Breast epithelium (tissue), 4 donors: ENCODE results near the gene CCDC51. TPM values are rescaled to one million over a fixed set of nuclear protein-coding genes. Genes with fewer than 3 reads are reported as not detected.

ENCODE experiments used
- DNase-seq, 2 donors: peaks; one replicate each; pipeline ENCODE4 v3.0.0-alpha.2; 2019; ENCODE audit warnings: low spot score in 2 of 2
- H3K27ac ChIP-seq, 2 donors: fragments of 200-600 bp; sonication (generic) in 1 of 2; one replicate each; pipeline ENCODE4 v1.5.1; 2016 to 2019; ENCODE audit warnings: mild to moderate bottlenecking in 1 of 2
- H3K27me3 ChIP-seq, 2 donors: fragments of 200-600 bp; sonication (generic) in 1 of 2; one replicate each; pipeline versions ENCODE4 v1.5.1 to v1.6.0; 2017 to 2019; ENCODE audit warnings: control low read depth in 1 of 2, mild to moderate bottlenecking in 1 of 2
- H3K36me3 ChIP-seq: fragments of 200-600 bp; one replicate; pipeline ENCODE4 v1.5.1; 2019
- H3K4me1 ChIP-seq, 2 donors: fragments of 200-600 bp; sonication (generic); one replicate each; pipeline ENCODE4 v1.5.1; 2016 to 2019; ENCODE audit warnings: control low read depth in 1 of 2
- H3K4me3 ChIP-seq, 3 donors: fragments of 200-600 bp; sonication (generic); 1 replicate in 2 of 3; 2 replicates in 1 of 3; pipeline ENCODE4 v1.5.1; 2016 to 2019; ENCODE audit warnings: mild to moderate bottlenecking in 3 of 3, moderate library complexity in 2 of 3
- H3K9me3 ChIP-seq, 2 donors: fragments of 200-600 bp; sonication (generic) in 1 of 2; one replicate each; pipeline ENCODE4 v1.5.1; 2016 to 2019; ENCODE audit warnings: control low read depth in 1 of 2
- POLR2A ChIP-seq: fragments of 450-650 bp; IDR thresholded peaks from one replicate; pipeline ENCODE4 v1.6.1; 2016; ENCODE audit warnings: antibody characterized with exemption, mild to moderate bottlenecking, moderate library complexity
- POLR2AphosphoS5 ChIP-seq, 3 donors: sonication (generic); formaldehyde crosslinking; IDR thresholded peaks; one replicate each; pipeline ENCODE4 v1.6.1; 2017; ENCODE audit warnings: antibody characterized with exemption in 3 of 3
- intact Hi-C: fragments of 100-400 bp; cut with DNase I; formaldehyde crosslinking; loops from one replicate; pipeline ENCODE4 v1.15.1; 2023; ENCODE audit warnings: low total_unique reads
- total RNA-seq, 3 donors: library from RNA; depleted of rRNA; stranded (reverse); fragments of >200 nt; gene quantifications; one replicate each; pipeline ENCODE4 v1.1.0, GENCODE V29; 2016
- TF ChIP-seq, protein P1 (sequence below), 3 donors: fragments of 450-650 bp; IDR thresholded peaks; one replicate each; pipeline ENCODE4 v1.5.1; 2016 to 2017; ENCODE audit warnings: antibody characterized with exemption in 3 of 3, mild to moderate bottlenecking in 3 of 3, moderate library complexity in 3 of 3

Gene CCDC51
- total RNA-seq, 3 donors from 2014 or later, result 12.5 to 14.7 (median 13.9) TPM

DNA sequence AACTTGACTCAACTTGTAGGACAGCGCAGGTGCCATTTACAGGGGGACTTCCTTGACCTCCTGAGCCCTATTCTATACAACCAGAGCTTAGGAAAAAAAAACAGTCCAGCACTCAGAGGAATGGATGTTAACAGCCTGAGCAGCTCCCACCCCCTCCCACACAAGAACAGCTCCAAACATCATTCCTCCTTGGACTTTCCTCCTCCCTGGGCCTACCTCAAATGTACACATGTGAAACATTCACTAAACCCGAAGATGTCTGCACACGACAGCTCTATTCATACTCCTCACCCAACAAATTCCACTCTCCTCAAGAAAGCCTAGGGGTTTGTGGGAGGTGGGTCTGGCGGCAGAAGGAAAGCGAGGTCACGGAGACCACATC lies 6.1 kb upstream of the CCDC51 start:
- DNase-seq, result no peak
- TF ChIP-seq, protein P1, sequence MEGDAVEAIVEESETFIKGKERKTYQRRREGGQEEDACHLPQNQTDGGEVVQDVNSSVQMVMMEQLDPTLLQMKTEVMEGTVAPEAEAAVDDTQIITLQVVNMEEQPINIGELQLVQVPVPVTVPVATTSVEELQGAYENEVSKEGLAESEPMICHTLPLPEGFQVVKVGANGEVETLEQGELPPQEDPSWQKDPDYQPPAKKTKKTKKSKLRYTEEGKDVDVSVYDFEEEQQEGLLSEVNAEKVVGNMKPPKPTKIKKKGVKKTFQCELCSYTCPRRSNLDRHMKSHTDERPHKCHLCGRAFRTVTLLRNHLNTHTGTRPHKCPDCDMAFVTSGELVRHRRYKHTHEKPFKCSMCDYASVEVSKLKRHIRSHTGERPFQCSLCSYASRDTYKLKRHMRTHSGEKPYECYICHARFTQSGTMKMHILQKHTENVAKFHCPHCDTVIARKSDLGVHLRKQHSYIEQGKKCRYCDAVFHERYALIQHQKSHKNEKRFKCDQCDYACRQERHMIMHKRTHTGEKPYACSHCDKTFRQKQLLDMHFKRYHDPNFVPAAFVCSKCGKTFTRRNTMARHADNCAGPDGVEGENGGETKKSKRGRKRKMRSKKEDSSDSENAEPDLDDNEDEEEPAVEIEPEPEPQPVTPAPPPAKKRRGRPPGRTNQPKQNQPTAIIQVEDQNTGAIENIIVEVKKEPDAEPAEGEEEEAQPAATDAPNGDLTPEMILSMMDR (IDR thresholded peaks at IDR 0.05), result no peak
- no peak for TF ChIP-seq POLR2AphosphoS5 (IDR thresholded peaks at IDR 0.05)
- H3K36me3 ChIP-seq, result no peaks in the 10 kb centered on the region
- H3K27ac ChIP-seq, result peak overlapping the region; percentile 92 to 94
- H3K4me3 ChIP-seq, result peak overlapping the region; percentile 64 to 96 (median 91)
- no peaks in the 10 kb centered on the region for H3K9me3 ChIP-seq
- intact Hi-C loops, result no loop called here
- no peaks in the 10 kb centered on the region for H3K27me3 ChIP-seq
- H3K4me1 ChIP-seq, result peaks cover 7 to 9% of the 10 kb centered on the region in 2 donors

DNA sequence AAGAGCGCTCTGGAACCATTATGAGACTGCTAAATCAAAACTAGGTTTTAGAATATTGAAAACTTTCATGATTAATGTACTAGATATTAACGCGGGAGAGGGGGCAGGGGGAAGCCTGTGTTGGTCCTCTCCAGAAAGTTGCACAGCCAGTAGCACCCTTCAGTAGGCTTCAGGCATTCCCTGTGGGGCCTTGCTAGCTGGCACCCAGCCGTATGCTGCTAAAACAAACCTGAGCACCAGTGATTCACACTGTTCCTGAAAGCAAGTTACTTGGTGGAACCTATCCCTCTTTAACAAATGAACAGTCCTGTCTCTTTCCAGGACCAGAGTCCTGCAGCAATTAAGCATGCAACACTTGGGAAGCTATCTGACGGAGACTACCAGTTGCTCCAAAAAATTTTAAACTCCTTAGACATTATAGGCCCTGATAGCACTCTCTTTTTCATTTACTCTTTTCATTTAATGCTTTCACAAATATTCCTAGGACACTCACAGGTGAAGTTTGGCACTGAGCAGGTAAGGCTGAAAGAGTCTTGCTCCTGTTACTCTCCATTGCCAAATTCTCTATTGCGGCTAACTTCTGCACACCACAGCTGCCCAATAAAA lies 5.5 kb upstream of the CCDC51 start:
- DNase-seq, result no peak
- Histone ChIP-seq H3K9me3 (no peaks in the 10 kb centered on the region), H3K27me3 (no peaks in the 10 kb centered on the region), H3K4me3 (peak overlapping the region in 1 of 3 donors; percentile 91), H3K27ac (no peak overlapping the region), H3K36me3 (no peaks in the 10 kb centered on the region), H3K4me1 (peaks cover 7 to 9% of the 10 kb centered on the region in 2 donors)
- intact Hi-C loops, result no loop called here
- no peak for TF ChIP-seq POLR2AphosphoS5 (IDR thresholded peaks at IDR 0.05)

DNA sequence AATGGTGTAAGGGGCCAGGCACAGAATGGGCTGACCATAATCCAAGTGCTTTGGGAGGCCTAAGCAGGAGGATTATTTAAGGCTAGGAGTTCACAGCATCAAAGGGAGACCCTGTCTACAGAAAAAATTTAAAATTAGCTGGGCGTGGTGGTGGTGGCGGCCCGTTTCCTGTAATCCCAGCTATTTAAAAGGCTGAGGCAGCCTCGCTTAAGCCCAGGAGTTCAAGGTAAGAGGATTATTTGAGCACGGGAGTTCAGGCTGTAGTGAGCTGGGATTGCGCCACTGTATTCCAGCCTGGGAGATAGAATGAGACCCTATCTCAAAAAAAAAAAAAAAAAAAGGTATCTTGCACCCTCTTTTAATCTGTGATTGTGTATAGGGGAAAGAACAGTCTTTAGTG lies 2.0 kb upstream of the CCDC51 start:
- peak overlapping the region in 1 of 3 donors; percentile 75 for H3K4me3 ChIP-seq
- no peaks in the 10 kb centered on the region for H3K27me3 ChIP-seq
- H3K36me3 ChIP-seq, result no peaks in the 10 kb centered on the region
- peaks cover 7 to 9% of the 10 kb centered on the region in 2 donors for H3K4me1 ChIP-seq
- H3K9me3 ChIP-seq, result no peaks in the 10 kb centered on the region
- H3K27ac ChIP-seq, result peak overlapping the region in 1 of 2 donors; percentile 94
- no peak for DNase-seq
- intact Hi-C loops, result no loop called here
- no peak for TF ChIP-seq POLR2A
- no peak for TF ChIP-seq POLR2AphosphoS5 (IDR thresholded peaks at IDR 0.05)
- TF ChIP-seq, protein P1 (IDR thresholded peaks at IDR 0.05), result no peak

DNA sequence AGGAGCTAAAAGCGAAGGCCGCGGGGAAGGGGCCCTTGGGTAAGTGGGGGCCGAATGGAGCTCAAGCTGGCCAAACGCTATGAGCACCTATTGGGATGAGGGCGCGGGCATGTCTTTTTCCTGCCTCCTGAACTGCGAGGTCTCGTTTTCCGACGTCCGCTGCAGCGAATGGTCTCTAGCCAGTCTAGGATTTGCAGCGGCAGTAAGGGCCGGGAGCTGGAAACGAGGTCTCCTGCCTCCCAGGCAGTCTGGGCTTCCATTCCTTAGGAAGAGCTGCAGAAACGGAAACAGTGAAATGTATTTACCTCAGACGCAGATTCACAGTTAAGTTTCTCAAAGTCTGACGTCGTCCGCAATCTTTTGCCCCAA lies 655 bp upstream of the CCDC51 start:
- intact Hi-C loops, result no loop called here
- Histone ChIP-seq H3K4me3 (peak overlapping the region; percentile 72 to 92 (median 75)), H3K27ac (peak overlapping the region; percentile 94), H3K27me3 (no peaks in the 10 kb centered on the region), H3K9me3 (no peaks in the 10 kb centered on the region), H3K36me3 (no peaks in the 10 kb centered on the region), H3K4me1 (peaks cover 4 to 9% of the 10 kb centered on the region in 2 donors)
- no peak for DNase-seq
- TF ChIP-seq, protein P1 (IDR thresholded peaks at IDR 0.05), result no peak
- TF ChIP-seq POLR2AphosphoS5 (IDR thresholded peaks at IDR 0.05), result no peak
- no peak for TF ChIP-seq POLR2A

DNA sequence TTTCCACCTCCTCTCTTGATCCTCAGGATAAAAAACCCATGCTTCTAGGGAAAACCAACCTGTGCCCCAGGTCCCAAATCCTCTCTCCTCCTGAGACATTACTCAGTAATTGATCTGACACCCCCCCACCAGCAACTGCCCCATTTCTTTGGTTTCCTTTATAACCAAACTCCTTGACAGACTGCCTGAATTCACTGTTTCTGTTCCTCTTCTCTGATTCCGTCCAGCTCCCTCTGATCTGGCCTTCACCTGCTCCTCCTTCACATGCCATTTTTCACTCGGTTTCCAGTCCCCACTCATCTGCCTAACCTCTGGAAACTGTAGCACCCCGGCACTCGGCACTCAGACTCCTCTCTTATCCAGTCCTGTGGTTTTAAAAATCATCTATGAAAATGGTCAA lies 2.1 kb downstream of the CCDC51 start:
- TF ChIP-seq POLR2AphosphoS5 (IDR thresholded peaks at IDR 0.05), result no peak
- TF ChIP-seq, protein P1 (IDR thresholded peaks at IDR 0.05), result no peak
- no peak for TF ChIP-seq POLR2A
- Histone ChIP-seq H3K36me3 (no peaks in the 10 kb centered on the region), H3K4me3 (no peak overlapping the region), H3K27me3 (no peaks in the 10 kb centered on the region), H3K4me1 (peaks cover 4 to 9% of the 10 kb centered on the region in 2 donors), H3K27ac (no peak overlapping the region), H3K9me3 (no peaks in the 10 kb centered on the region)
- DNase-seq, result no peak
- intact Hi-C loops, result no loop called here
